Neural cell (in vitro differentiated cells): ENCODE results near the gene FKBP2. TPM values are rescaled to one million over a fixed set of nuclear protein-coding genes. Genes with fewer than 3 reads are reported as not detected.

ENCODE experiments used
- H2AFZ ChIP-seq: fragments of 200-600, 300-800 bp; sonication (generic), shearing (Covaris generic); 2 replicates; pipeline ENCODE4 v1.6.0; 2014; ENCODE audit warnings: low read depth, mild to moderate bottlenecking, antibody characterized with exemption, low read length, moderate library complexity
- H3F3A ChIP-seq: fragments of 200-600 bp; shearing (Covaris generic); 2 replicates; pipeline ENCODE4 v1.6.1; 2016; ENCODE audit warnings: mild to moderate bottlenecking, moderate library complexity, mixed read lengths, antibody characterized with exemption, low read length; ENCODE audit not compliant: insufficient read depth, poor library complexity, severe bottlenecking
- H3K27ac ChIP-seq: fragments of 200-600, 300-800 bp; sonication (generic), shearing (Covaris generic); 2 replicates; pipeline ENCODE4 v1.5.1; 2014; ENCODE audit warnings: mild to moderate bottlenecking, low read length, moderate library complexity
- H3K27me3 ChIP-seq: fragments of 300-800, 200-600 bp; sonication (generic), shearing (Covaris generic); 2 replicates; pipeline ENCODE4 v1.6.0; 2014; ENCODE audit warnings: mild to moderate bottlenecking, low read depth, low read length, moderate library complexity; ENCODE audit not compliant: insufficient read depth
- H3K36me3 ChIP-seq: fragments of 300-800, 200-600 bp; sonication (generic), shearing (Covaris generic); 2 replicates; pipeline ENCODE4 v1.5.1; 2014; ENCODE audit warnings: mild to moderate bottlenecking, antibody characterized with exemption, low read length, moderate library complexity; ENCODE audit not compliant: insufficient read depth
- H3K4me2 ChIP-seq: fragments of 300-800, 200-600 bp; sonication (generic), shearing (Covaris generic); 2 replicates; pipeline ENCODE4 v1.6.0; 2014; ENCODE audit warnings: mild to moderate bottlenecking, low read length
- H3K4me3 ChIP-seq: fragments of 300-800, 200-600 bp; sonication (generic), shearing (Covaris generic); 2 replicates; pipeline ENCODE4 v1.5.1; 2014; ENCODE audit warnings: mild to moderate bottlenecking, low read length, moderate library complexity
- H3K79me2 ChIP-seq: fragments of 200-600 bp; shearing (Covaris generic); replicated peaks from 2 replicates; pipeline ENCODE4 v1.6.0; 2014; ENCODE audit warnings: mild to moderate bottlenecking, low read length, moderate library complexity; ENCODE audit not compliant: insufficient read depth
- H3K9ac ChIP-seq: fragments of 300-800, 200-600 bp; sonication (generic), shearing (Covaris generic); 2 replicates; pipeline ENCODE4 v1.6.1; 2016; ENCODE audit warnings: mild to moderate bottlenecking, low read length, mixed read lengths
- H3K9me2 ChIP-seq: fragments of 200-600 bp; shearing (Covaris generic); 2 replicates; pipeline ENCODE4 v1.6.1; 2016; ENCODE audit warnings: mild to moderate bottlenecking, low read length, mixed read lengths; ENCODE audit not compliant: insufficient read depth
- H3K9me3 ChIP-seq: fragments of 200-600, 300-800 bp; sonication (generic), shearing (Covaris generic); 2 replicates; pipeline ENCODE4 v1.6.1; 2016; ENCODE audit warnings: mild to moderate bottlenecking, mixed run types, low read length, moderate library complexity, mixed read lengths
- H4K20me1 ChIP-seq: fragments of 200-600 bp; shearing (Covaris generic); 2 replicates; pipeline ENCODE4 v1.6.1; 2016; ENCODE audit warnings: mild to moderate bottlenecking, mixed run types; ENCODE audit not compliant: insufficient read depth
- CTCF ChIP-seq: fragments of 450-650 bp; IDR thresholded peaks from 2 replicates; pipeline ENCODE4 v1.5.1; 2014; ENCODE audit warnings: antibody characterized with exemption, mild to moderate bottlenecking, moderate library complexity; ENCODE audit not compliant: poor library complexity, severe bottlenecking
- EP300 ChIP-seq: fragments of 450-650 bp; conservative IDR thresholded peaks from 2 replicates; pipeline ENCODE4 v1.6.1; 2014; ENCODE audit warnings: antibody characterized with exemption, mild to moderate bottlenecking, moderate library complexity; ENCODE audit not compliant: poor library complexity, severe bottlenecking
- EZH2 ChIP-seq: fragments of 200-600, 300-800 bp; shearing (Covaris generic), sonication (generic); IDR thresholded peaks from 2 replicates; pipeline ENCODE4 v1.6.1; 2014; ENCODE audit warnings: antibody characterized with exemption, low read length, borderline replicate concordance, mild to moderate bottlenecking; ENCODE audit not compliant: insufficient read depth, poor library complexity, severe bottlenecking
- MXI1 ChIP-seq: fragments of 450-650 bp; conservative IDR thresholded peaks from 2 replicates; pipeline ENCODE4 v1.6.1; 2014; ENCODE audit warnings: antibody characterized with exemption, mild to moderate bottlenecking; ENCODE audit not compliant: poor library complexity, severe bottlenecking
- POLR2AphosphoS5 ChIP-seq: IDR thresholded peaks from 2 replicates; pipeline ENCODE4 v1.6.1; 2012
- RAD21 ChIP-seq: fragments of 450-650 bp; conservative IDR thresholded peaks from 2 replicates; pipeline ENCODE4 v1.6.1; 2014; ENCODE audit warnings: antibody characterized with exemption, mild to moderate bottlenecking, moderate library complexity
- REST ChIP-seq: IDR thresholded peaks from 2 replicates; pipeline ENCODE4 v1.6.1; 2012; ENCODE audit warnings: borderline replicate concordance
- SMC3 ChIP-seq: fragments of 450-650 bp; conservative IDR thresholded peaks from 2 replicates; pipeline ENCODE4 v1.6.1; 2014; ENCODE audit warnings: antibody characterized with exemption, mild to moderate bottlenecking, moderate library complexity; ENCODE audit not compliant: poor library complexity
- TAF1 ChIP-seq: IDR thresholded peaks from 2 replicates; pipeline ENCODE4 v1.6.1; 2012; ENCODE audit warnings: low read depth
- polyA plus RNA-seq: library from polyadenylated mRNA; depleted of rRNA; stranded (reverse); fragments of >200 nt; gene quantifications from 2 replicates; pipeline ENCODE4 v1.2.3, GENCODE V29; 2014

FKBP2 gene
- polyA plus RNA-seq, 1 donor from 2014 or later, result 47.4 TPM

- no peak overlapping the region for H3K4me3 ChIP-seq
- H2AFZ ChIP-seq, result no peak overlapping the region
- no peaks in the 10 kb centered on the region for H4K20me1 ChIP-seq
- H3F3A ChIP-seq, result no peaks in the 10 kb centered on the region
- H3K27ac ChIP-seq, result no peak overlapping the region
- H3K9me3 ChIP-seq, result no peaks in the 10 kb centered on the region
- peaks cover 3% of the 10 kb centered on the region for H3K79me2 ChIP-seq
- H3K4me2 ChIP-seq, result no peak overlapping the region
- H3K9ac ChIP-seq, result no peak overlapping the region
- no peaks in the 10 kb centered on the region for H3K36me3 ChIP-seq
- TF ChIP-seq REST (no peak), POLR2AphosphoS5 (no peak), CTCF (no peak), TAF1 (no peak), SMC3 (no peak), EP300 (no peak), EZH2 (no peak), RAD21 (no peak), MXI1 (no peak)
- H3K27me3 ChIP-seq, result no peaks in the 10 kb centered on the region
- H3K9me2 ChIP-seq, result no peaks in the 10 kb centered on the region
Observed at GRCh38 chr11:64196626-64197025, 44.3 kb upstream of the FKBP2 start.

- H4K20me1 ChIP-seq, result no peaks in the 10 kb centered on the region
- H3K27me3 ChIP-seq, result no peaks in the 10 kb centered on the region
Observed at GRCh38 chr11:64198511-64198910, 42.4 kb upstream of the FKBP2 start.

More at GRCh38 chr11:64198511-64198910, 42.4 kb upstream of the FKBP2 start:
- Histone ChIP-seq H3F3A (no peaks in the 10 kb centered on the region), H2AFZ (no peak overlapping the region), H3K4me3 (no peak overlapping the region), H3K4me2 (no peak overlapping the region), H3K9me2 (no peaks in the 10 kb centered on the region), H3K9ac (no peak overlapping the region), H3K79me2 (no peaks in the 10 kb centered on the region), H3K9me3 (no peaks in the 10 kb centered on the region), H3K27ac (no peak overlapping the region), H3K36me3 (no peaks in the 10 kb centered on the region)
- TF ChIP-seq MXI1 (no peak), SMC3 (no peak), REST (no peak), EZH2 (no peak)
